Amniotic epithelial cell (primary cell): Measurements from ENCODE around the gene SUSD5.
A peak's percentile ranks its signal among the peaks of the same experiment; 100 is the strongest.
"Not testable (repeated sequence)": the region's sequence is repeated elsewhere in the genome, so short reads cannot be mapped to it uniquely, and the experiment has no call there.

ENCODE experiments used
- DNase-seq: peaks from one replicate; pipeline ENCODE4 v3.0.0-alpha.2; 2010; ENCODE audit warnings: low read depth

The SUSD5 gene

DNA sequence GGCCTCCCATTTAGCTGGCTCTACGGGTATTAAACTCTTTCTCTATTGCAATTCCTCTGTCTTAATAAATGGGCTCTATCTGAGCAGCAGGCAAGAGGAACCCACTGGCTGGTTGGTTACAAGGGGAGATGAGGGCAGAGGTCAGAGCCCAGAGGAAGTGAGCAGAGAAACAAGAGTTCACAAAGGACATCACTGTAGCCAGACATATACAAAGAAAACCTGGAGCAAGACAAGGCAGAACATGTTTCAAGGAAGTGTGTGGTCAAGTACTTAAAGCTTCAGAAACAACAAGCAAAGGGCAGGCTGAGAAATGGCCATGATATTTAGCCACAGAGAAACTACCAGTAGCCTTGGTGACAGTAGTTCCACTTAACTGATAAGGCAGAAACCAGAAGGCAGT, 24.3 kb downstream of the SUSD5 start:
- DNase-seq = no peak

DNA sequence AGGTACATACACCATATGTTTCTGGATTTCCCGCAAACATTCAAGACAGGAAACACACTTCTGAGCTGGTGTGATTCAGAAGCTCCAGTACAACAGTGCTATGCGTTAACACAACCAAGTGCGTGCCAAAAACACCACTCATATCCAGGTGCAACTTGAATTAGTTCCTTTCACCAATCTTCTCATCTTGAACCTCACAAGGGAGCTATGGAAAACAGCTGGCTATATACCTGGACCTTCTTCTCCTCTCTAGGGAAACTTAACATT, 31.3 kb downstream of the SUSD5 start:
- DNase-seq = no peak

DNA sequence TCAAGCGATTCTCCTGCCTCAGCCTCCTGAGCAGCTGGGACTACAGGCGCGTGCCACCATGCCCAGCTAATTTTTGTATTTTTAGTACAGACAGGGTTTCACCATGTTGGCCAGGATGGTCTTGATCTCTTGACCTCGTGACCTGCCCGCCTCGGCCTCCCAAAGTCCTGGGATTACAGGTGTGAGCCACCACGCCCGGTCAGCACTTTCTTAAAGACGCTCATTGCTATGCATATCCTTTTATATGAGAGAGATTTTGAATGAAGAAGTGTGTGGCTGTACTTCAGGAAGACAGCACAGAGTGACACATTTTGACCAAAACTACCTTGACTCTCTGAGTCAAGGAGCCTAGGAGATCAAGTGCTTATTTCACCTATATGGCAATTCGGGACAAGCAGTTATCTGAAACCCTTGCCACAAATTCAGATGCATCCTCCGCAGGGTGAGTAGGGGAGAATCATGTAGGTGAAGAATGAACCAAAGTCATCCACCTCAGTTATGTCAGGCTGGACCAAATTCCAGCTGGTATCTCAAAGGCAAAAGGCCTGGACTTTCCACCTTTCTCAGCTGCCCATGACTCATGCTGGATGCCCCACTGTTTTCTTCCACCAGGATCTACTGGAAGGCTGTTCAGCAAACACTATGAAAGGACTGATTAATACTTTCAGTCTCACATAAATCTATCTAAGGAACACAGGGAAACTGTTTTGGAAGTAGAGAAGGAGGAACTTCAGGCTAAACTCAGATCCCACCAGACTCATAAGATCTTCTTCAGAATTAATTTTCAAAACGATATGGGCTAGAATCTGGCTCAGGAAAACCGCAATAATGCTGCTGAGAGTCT, 31.9 kb downstream of the SUSD5 start:
- peak; percentile 28 for DNase-seq

DNA sequence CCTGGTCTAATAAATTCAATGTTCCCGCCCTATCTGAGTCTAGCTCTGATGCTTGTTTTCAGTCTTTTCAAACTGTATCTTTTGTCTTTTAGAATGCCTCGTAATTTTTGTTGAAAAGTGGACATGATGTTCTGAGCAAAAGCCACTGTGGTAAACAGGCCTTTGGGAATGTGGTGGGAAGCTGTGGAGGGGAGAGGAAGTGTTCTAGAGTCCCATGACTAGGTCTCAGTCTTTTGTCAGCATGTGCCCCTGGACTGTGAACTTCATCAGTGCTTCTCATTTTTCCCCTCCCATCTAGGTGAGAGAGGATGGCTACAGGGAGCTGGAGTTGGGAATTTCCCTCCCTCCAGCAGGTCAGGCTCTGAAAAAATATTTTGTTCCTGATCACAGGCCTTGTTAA, 33.7 kb downstream of the SUSD5 start:
- peak; percentile 40 for DNase-seq

DNA sequence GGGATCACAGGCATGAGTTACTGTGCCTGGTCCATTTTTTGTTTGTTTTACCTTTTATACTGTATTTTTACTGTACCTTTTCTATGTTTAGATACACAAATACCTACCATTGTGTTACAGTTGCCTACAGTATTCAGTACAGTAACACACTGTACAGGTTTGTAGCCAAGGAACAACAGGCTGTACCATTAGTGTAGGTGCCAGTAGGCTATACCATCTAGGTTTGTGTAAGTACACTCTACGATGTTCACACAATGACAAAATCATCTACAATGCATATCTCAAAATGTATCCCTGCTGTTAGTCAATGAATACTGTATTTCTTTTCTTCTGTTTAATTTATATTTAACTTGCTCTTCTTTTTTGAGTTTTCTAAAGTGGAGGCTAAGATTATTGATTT, 37.0 kb downstream of the SUSD5 start:
- DNase-seq = not testable (repeated sequence)

DNA sequence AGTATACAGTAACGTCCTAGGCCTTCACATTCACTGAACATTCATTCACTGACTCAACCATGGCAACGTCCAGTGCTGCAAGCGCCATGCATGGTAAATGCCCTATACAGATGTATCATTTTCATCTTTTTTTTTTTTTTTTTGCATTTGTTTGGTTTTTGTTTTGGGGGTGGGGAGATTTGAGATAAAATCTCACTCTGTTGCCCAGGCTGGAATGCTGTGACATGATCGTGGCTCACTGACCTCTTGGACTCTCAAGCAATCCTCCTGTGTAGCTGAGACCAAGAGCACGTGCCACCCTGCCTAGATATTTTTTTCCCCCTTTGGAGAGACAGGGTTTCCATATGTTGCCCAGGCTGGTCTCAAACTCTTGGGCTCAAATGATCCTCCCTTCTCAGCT, 37.4 kb downstream of the SUSD5 start:
- no peak for DNase-seq

DNA sequence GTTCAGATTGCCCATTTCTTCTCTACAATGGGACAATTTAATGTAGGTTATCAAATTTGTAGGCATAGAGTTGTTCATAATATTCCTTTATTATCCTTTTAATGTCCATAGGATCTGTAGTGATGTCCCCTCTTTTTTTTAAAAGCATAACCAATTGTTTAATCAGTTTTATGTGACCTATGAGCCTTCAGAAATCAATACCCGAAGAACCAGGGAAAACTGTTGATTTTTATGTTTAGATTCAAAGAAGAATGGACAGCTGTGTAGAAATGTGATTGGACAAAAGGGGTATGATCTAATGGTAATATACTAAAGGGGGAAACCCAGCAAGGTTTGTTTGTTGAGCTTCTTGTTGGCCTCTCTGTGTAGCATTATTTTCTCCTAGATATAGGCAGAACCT, 39.5 kb downstream of the SUSD5 start:
- no peak for DNase-seq

DNA sequence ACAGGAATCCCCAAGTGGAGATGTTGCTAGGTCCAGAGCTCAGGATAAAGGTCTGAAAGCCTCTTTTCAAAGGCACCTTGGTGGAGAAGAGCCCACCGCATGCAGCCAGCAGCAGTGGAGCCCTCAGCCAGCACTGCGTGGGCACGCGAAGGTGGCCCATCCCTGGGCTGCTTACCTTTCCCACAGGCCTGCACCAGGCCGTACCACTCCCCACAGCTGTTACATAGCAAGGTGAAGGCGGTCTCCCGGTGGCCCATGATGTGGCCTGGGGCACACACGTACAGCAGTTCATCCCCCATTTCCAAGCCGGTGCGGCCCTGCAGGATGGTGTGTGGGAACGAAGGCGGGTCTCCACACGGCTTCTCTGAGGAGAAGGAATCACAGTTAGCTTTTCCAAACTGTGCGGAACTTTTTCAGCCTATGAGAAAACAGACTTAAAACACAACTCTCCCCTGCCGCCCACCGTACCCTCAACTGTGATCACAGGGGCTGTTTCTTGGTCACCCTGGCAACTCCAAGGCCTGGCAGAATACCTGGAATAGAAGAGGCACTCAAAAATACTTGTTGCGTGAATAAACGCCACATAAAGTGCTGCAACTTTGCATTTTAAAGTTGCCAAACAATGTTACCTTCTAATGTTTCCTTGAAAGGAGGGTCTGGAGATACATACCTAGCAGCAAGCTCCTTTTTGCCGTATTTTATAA, 43.7 kb downstream of the SUSD5 start:
- DNase-seq = no peak

DNA sequence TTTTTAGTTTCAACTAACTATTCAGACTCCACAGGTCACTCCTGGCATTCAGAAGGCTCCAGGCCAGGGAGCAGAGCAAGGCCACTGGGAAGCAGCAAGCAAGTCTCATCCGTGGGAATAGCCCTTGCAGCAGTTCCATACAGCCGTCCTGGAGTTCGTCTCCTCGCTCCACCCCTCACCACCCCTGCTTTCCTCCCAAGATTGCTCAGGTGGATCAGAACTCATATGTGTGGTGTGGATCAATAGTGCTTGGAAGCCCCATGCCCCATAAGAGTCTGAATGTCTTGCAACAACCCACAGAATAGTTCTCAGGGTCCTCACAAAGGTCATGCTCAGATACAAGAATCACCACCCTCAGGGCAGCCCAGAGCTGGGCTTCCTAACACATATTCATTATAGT, 44.5 kb downstream of the SUSD5 start:
- DNase-seq = no peak

DNA sequence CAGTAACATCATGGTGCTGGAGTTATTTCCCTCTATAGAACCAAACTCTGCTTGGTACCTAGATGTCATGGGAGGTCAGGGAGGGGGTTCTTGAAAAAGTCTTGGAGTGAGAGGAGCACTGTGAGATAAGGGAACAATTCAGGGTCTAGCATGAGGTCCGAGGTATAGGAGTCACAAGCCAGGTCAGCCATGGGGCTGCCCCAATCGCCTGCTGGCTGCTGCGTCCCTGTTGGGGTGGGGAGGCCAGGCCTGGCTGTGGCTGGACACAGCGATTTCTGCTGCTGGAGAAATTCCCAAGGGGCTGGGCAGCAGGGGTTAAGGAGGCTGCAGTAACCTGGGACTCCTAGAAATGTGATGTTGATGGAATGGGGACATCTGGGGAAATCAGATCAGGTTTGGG, 44.9 kb downstream of the SUSD5 start:
- no peak for DNase-seq

DNA sequence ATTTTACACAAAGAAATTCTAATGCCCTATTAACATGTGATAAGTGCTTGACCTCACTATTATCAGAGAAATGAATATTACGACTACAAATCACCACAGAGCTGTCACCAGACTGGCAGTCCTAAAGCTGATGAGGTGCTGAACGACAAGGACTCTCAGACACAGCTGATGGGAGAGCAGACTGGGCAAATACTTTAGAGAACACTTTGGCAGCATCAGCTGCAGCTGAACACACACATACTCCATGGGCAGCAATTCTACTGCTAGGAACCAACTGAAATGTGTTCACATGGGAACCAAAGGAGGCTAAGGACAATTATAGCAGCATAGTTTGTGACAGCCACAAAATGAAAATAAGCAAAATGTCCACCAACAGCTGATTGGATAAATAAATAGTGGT, 45.5 kb downstream of the SUSD5 start:
- no peak for DNase-seq

DNA sequence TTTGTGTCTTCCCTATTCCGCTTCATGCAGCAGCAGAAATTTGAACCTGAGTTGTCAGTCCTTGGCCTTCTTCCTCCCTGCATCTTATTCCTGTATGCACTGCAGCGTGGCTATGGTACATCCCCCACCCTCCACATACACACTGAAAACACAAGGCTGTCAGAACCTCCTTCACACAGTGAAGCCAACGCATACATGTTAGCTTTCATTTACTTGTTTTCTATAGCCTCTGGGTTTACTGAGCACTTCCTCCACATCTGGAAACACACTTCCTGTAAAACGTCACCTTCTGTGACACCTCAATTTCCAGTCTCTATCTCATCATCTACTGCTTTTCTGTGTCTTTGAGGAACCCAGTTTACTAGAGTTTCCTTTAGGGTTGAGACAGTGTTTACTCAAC, 47.0 kb downstream of the SUSD5 start:
- no peak for DNase-seq

DNA sequence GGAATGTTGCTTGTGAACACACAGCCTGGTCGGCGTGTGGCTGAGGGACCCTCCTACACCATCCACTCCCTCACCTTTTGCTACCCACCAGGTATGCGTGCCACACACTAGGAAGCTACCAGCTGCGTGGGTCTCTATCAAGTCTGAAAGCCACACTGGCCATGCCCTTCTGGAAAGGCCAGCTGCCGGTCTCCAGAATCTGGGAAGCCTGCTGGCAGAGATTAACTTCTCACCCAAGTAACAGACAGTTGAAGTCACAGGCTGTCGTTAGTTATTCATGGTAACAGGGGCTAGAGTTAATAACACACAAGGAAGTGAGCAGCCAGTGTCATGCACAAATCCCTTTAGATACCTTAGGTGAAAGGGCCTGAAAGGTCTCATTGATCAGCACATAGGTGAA, 48.1 kb downstream of the SUSD5 start:
- no peak for DNase-seq

DNA sequence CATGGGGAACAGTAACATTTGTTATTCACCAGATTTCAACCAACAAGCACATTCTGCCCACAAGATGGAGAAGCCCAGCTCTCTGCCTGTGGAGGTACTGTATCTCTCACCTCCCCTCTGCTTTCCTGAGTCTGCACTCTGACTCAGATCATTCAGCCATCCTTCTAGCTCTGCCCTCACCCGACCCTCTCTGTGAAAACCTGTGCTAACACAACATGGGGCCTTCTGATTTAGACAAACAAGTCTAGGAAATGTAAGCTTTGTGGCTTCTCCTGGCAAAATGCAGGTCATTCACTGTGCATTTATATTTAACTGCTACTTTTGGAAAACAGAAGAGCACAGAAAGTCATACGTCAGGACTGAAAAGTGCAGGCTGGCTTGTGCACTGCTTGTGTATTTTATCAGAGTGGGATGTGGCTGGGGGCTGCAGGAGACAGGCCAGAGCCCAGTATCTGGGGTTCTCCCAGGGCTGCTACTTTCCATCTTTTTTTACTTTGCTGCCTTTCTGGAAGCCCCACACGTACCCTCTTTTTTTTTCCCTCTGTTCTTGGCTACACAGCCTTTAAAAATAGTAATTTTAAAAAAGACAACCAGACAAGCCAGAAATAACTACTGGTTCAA, 50.8 kb downstream of the SUSD5 start:
- no peak for DNase-seq

DNA sequence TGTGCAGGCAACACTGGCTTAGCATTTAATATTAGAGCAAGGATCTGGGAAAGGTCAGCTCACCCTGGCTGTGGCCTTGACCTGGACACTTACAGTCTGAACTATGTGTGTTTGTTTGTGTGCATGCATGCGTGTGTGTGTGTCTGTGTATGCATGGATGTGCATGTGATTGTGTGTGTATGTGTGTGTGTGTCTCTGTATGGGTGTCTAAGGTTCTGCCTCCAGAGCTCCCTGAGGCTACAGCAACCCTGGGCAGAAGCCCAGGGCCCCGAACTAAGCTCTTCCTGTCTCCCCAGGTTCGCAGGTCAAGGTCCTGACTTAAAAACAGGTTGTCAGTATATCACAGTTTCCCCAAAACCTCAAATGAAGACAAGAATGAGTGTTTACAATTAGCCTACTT, 51.3 kb downstream of the SUSD5 start:
- no peak for DNase-seq

DNA sequence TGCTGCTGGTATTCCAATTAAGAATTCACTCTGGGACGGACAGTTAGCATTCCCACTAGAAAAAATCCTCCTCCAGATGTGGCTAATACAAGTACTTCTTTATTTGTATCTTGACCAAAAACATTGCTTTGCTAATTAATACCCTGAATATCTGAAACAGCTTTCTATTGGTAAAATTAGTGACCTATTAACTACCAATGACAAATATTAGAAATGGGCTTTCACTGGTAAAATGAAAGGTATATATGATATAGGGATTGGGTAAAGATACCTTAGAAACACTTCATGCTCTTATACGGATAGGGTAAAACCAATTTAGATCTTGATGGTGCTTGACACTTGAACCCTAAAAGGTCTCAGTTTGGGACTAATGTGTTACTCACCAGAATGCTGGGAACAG, 52.5 kb downstream of the SUSD5 start:
- no peak for DNase-seq

DNA sequence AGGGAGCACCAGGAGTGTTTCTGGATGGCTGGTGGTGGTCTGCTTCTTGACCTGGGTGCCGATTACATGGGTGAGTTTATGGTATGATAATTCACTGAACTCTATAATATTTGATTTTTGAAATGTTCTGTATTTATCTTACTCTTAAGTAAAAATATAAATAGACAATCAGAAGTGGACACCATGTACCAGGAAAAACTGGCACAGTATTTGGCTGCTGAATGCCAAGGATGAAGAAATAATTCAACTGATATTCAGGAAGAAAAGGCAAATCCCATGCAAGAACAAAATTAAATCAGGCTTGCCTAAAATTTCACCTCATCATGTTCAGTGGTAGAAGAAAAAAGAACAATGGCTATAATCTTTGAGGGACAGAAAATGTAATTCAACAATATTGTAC, 53.2 kb downstream of the SUSD5 start:
- DNase-seq = no peak

DNA sequence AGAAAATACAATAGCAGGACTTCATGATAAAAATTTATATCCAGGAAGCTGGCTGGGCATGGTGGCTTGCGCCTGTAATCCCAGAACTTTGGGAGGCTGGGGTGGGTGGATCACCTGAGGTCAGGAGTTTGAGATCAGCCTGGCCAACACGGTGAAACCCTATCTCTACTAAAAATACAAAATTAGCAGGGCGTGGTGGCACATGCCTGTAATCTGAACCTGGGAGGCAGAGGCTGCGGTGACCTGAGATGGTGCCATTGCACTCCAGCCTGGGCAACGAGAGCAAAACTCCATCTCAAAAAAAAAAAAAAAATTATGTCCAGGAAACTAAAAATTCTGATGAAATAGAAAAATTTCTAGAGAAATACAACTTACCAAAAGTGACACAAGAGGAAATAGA, 56.0 kb downstream of the SUSD5 start:
- DNase-seq = not testable (repeated sequence)

DNA sequence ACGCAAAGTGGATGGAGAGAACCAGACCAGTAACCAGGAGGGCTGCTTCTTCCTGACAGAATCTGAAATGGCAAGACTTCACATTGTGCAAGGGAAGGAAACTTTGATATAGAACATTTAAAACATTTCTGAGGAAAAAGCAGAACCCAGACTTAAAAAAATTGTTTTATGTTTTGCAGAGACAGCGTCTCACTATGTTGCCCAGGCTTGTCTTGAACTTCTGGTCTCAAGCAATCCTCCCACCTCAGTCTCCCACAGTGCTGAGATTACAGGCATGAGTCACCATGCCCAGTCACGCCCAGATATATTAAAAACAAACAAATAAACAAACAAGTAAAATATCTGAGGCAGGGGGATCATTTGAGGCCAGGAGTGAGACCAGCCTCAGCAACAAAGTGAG, 58.6 kb downstream of the SUSD5 start:
- no peak for DNase-seq

DNA sequence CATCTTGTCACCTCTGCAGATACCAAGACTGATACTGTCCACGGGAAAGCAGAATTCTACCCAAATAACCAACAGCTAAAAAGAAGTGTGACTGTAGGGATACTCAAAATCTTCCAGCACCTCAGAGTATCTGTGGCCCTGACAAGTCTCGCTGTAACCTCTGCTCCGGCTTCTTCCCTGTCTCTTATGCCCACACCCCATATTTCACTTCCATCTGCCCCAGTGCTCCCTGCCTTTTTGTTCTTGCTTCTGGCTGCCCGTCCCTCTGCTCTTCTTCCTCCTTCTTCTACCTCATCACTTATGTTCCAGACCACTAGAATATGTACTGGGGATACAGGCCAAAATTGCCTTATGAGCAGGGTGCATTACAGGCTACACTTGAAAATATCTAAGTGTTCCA, 59.4 kb downstream of the SUSD5 start:
- no peak for DNase-seq

DNA sequence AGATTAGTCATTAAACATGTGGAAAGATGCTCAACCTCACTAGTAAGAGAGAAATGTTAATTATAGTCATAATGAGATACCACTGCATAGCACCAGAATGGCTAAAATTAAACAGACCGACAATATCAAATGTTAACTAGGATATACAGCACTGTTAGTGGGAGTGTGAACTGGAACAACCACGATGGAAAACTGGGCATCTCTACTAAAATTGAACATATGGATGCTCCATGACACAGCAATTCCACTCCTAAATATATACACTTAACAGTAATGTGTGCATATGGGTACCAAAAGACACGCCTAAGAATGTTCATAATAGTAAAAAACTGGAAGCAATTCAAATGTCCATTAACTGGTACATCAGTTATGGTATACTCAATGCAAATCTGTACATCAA, 63.3 kb downstream of the SUSD5 start:
- DNase-seq = no peak

DNA sequence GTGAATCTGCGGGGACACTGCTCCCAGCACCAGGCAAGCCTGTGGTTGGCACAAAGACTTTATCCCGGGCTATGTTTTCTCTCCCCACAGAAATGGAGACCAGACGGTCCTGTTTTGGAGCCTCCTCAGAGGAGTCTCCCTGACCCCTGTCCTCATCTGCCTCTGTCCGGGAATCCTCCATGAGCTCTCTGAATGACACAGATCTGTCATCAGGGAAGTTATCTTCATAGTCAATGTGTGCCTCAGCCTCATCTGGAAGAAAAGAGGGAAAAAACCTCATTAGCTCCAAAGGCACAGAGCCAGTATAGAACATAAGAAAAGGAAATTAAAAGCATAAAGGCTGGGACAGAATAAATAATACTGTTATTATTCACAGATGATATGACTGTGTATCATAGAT, 64.8 kb downstream of the SUSD5 start:
- no peak for DNase-seq
